Mammary microvascular endothelial cell (primary cell): ENCODE results near the gene TPM4. TPM values are rescaled to one million over a fixed set of nuclear protein-coding genes. Genes with fewer than 3 reads are reported as not detected.

Experiments
- total RNA-seq: library from RNA; depleted of rRNA; stranded (reverse); fragments of >200 nt; gene quantifications from 2 replicates; pipeline ENCODE4 v1.2.3, GENCODE V29; 2015

The TPM4 gene
- 1,135 and 1,169 TPM in 2 replicates for total RNA-seq

DNA sequence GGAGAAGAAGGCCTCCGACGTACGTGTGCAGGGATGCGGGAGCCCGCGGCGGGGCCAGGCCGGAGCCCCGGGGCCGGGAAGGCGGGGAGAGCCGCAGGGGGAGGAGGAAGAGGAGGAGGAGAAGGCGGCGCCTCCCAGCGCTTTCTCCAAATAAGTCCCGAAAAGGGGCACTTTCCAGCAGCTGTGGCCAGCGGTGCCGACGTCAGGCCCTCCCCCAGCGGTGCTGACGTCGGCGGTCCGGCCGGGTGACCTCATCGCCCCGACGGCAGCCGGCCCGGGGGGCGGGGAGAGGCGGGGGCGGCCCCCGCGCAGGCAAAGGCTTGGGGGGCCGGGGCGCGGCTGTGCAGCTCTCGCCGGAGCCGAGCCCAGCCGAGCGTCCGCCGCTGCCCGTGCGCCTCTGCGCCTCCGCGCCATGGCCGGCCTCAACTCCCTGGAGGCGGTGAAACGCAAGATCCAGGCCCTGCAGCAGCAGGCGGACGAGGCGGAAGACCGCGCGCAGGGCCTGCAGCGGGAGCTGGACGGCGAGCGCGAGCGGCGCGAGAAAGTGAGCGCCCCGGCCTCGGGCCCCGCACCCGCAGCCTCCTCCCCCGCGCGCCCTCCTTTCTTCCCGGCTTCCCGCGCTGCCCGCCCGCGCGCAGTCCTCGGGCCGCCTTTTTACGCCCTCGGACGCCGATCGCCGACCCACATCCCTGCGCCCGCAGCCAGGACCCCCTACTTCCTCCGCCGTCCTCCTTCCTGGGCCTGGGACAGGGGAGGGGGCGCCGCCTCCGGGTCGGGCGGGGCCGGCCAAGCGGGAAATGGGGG is at the start of gene TPM4:
TPM4 (plus strand) TSS at position 342 of the 804 bp plus-strand sequence; CDS start at position 413, 71 bp downstream.

DNA sequence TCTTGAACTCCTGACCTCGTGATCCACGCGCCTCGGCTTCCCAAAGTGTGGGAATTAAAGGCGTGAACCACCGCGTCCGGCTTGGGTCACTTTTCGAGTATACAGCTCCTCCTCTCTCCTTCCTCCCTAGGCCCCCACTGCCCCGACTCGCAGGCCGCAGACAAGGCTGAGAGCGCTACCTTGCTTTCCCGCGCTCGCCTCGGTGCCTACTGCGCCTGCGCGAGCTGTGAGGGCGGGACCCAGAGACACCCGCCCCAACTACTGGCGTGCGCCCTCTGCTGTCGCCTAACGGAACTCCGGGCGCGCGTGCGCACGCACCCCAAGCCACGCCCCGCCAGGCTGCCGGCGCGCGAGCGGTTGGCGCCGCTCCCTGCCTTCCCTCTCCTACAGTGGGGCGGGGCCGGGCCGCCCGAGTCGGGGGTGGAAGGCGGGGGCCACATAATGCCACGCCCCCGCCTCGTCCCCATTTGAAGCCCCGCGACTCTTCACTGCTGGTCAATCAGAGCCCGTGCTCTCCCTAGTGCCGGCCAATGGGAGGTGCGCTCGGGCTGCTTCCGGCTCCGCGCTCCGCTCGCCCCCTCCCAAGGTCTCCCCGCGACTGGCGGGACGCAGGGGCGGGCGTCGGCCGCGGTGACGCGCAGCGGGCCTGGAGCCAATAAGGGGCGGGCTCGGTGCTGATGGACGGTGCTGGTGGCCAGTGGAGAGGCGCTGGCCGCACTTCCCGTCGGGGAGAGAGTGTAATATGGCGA is 35.0 kb downstream of the TPM4 start, which contains the start of gene RAB8A:
RAB8A (plus strand) TSS at position 730 of the 749 bp plus-strand sequence; CDS start at position 743, 13 bp downstream.

DNA sequence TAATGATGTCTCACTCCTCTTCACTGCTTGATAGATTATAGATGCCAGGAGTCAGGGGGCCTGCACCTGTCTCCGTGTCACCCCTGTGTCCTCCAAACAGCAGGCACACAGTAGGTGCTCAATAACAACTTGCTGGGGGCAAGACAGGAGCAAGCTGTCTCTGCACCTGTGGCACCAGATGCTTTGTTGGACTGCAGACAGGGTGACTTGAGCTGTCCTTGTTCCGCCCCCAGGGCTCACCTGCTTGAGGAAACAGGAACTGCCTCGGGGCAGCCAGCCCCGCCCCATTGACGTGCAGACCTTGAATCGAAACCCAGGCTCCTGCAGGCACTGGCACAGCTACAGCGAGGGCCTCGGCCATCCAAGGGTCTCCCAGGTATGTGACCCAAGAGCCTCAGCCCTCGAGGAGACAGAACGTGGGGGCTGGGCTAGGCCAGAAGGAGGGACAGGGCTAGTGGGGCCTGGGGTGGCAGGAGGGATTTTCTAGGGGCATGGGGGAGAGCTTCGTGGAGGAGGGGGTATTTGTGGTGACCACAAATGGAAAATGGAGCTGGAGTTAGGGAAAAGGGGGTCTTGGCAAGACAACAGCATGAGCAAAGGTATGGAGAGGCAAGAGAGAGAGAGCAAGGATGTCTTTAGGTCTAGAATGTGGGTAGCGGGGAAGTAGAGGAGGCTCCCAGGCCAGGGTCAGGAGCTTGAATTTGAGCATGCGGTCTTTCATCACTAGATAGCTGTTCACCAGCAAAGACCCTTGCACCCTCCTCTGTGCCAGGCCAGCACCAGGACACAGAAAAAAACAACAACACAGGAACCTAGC is 67.3 kb downstream of the TPM4 start, which contains the start of gene HSH2D:
HSH2D (plus strand) TSS at position 287 of the 817 bp plus-strand sequence. CDS start 5,066 bp downstream, outside the sequence.

Other genes starting within 250 kb of the TPM4 start
- not detected in 2 replicates for gene CYP4F2, start 178.4 kb upstream of the TPM4 start, total RNA-seq
- gene CYP4F11, start 142.0 kb upstream of the TPM4 start, total RNA-seq, result not detected in 2 replicates
- not detected in 2 replicates for gene OR10H4, start 127.5 kb upstream of the TPM4 start, total RNA-seq
- gene RAB8A, start 35.4 kb downstream of the TPM4 start, total RNA-seq, result 78.3 and 80.6 TPM in 2 replicates
- gene HSH2D, start 67.2 kb downstream of the TPM4 start, total RNA-seq, result not detected in 2 replicates
- gene CIB3, start 97.0 kb downstream of the TPM4 start, total RNA-seq, result not detected in 2 replicates
- gene FAM32A, start 108.9 kb downstream of the TPM4 start, total RNA-seq, result 131 and 141 TPM in 2 replicates
- 141 and 157 TPM in 2 replicates for gene AP1M1, start 121.4 kb downstream of the TPM4 start, total RNA-seq
- 10.0 and 13.3 TPM in 2 replicates for gene KLF2, start 248.3 kb downstream of the TPM4 start, total RNA-seq